Neural cell (in vitro differentiated cells): ENCODE data around the gene ZNF766. TPM values are rescaled to one million over a fixed set of nuclear protein-coding genes. Genes with fewer than 3 reads are reported as not detected.

Source experiments
- H2AFZ ChIP-seq: fragments of 200-600, 300-800 bp; sonication (generic), shearing (Covaris generic); 2 replicates; pipeline ENCODE4 v1.6.0; 2014; ENCODE audit warnings: low read depth, mild to moderate bottlenecking, antibody characterized with exemption, low read length, moderate library complexity
- H3F3A ChIP-seq: fragments of 200-600 bp; shearing (Covaris generic); 2 replicates; pipeline ENCODE4 v1.6.1; 2016; ENCODE audit warnings: mild to moderate bottlenecking, moderate library complexity, mixed read lengths, antibody characterized with exemption, low read length; ENCODE audit not compliant: insufficient read depth, poor library complexity, severe bottlenecking
- H3K27ac ChIP-seq: fragments of 200-600, 300-800 bp; sonication (generic), shearing (Covaris generic); 2 replicates; pipeline ENCODE4 v1.5.1; 2014; ENCODE audit warnings: mild to moderate bottlenecking, low read length, moderate library complexity
- H3K27me3 ChIP-seq: fragments of 300-800, 200-600 bp; sonication (generic), shearing (Covaris generic); 2 replicates; pipeline ENCODE4 v1.6.0; 2014; ENCODE audit warnings: mild to moderate bottlenecking, low read depth, low read length, moderate library complexity; ENCODE audit not compliant: insufficient read depth
- H3K36me3 ChIP-seq: fragments of 300-800, 200-600 bp; sonication (generic), shearing (Covaris generic); 2 replicates; pipeline ENCODE4 v1.5.1; 2014; ENCODE audit warnings: mild to moderate bottlenecking, antibody characterized with exemption, low read length, moderate library complexity; ENCODE audit not compliant: insufficient read depth
- H3K4me2 ChIP-seq: fragments of 300-800, 200-600 bp; sonication (generic), shearing (Covaris generic); 2 replicates; pipeline ENCODE4 v1.6.0; 2014; ENCODE audit warnings: mild to moderate bottlenecking, low read length
- H3K4me3 ChIP-seq: fragments of 300-800, 200-600 bp; sonication (generic), shearing (Covaris generic); 2 replicates; pipeline ENCODE4 v1.5.1; 2014; ENCODE audit warnings: mild to moderate bottlenecking, low read length, moderate library complexity
- H3K79me2 ChIP-seq: fragments of 200-600 bp; shearing (Covaris generic); replicated peaks from 2 replicates; pipeline ENCODE4 v1.6.0; 2014; ENCODE audit warnings: mild to moderate bottlenecking, low read length, moderate library complexity; ENCODE audit not compliant: insufficient read depth
- H3K9ac ChIP-seq: fragments of 300-800, 200-600 bp; sonication (generic), shearing (Covaris generic); 2 replicates; pipeline ENCODE4 v1.6.1; 2016; ENCODE audit warnings: mild to moderate bottlenecking, low read length, mixed read lengths
- H3K9me2 ChIP-seq: fragments of 200-600 bp; shearing (Covaris generic); 2 replicates; pipeline ENCODE4 v1.6.1; 2016; ENCODE audit warnings: mild to moderate bottlenecking, low read length, mixed read lengths; ENCODE audit not compliant: insufficient read depth
- H3K9me3 ChIP-seq: fragments of 200-600, 300-800 bp; sonication (generic), shearing (Covaris generic); 2 replicates; pipeline ENCODE4 v1.6.1; 2016; ENCODE audit warnings: mild to moderate bottlenecking, mixed run types, low read length, moderate library complexity, mixed read lengths
- H4K20me1 ChIP-seq: fragments of 200-600 bp; shearing (Covaris generic); 2 replicates; pipeline ENCODE4 v1.6.1; 2016; ENCODE audit warnings: mild to moderate bottlenecking, mixed run types; ENCODE audit not compliant: insufficient read depth
- EP300 ChIP-seq: fragments of 450-650 bp; conservative IDR thresholded peaks from 2 replicates; pipeline ENCODE4 v1.6.1; 2014; ENCODE audit warnings: antibody characterized with exemption, mild to moderate bottlenecking, moderate library complexity; ENCODE audit not compliant: poor library complexity, severe bottlenecking
- EZH2 ChIP-seq: fragments of 200-600, 300-800 bp; shearing (Covaris generic), sonication (generic); IDR thresholded peaks from 2 replicates; pipeline ENCODE4 v1.6.1; 2014; ENCODE audit warnings: antibody characterized with exemption, low read length, borderline replicate concordance, mild to moderate bottlenecking; ENCODE audit not compliant: insufficient read depth, poor library complexity, severe bottlenecking
- MXI1 ChIP-seq: fragments of 450-650 bp; conservative IDR thresholded peaks from 2 replicates; pipeline ENCODE4 v1.6.1; 2014; ENCODE audit warnings: antibody characterized with exemption, mild to moderate bottlenecking; ENCODE audit not compliant: poor library complexity, severe bottlenecking
- POLR2AphosphoS5 ChIP-seq: IDR thresholded peaks from 2 replicates; pipeline ENCODE4 v1.6.1; 2012
- RAD21 ChIP-seq: fragments of 450-650 bp; conservative IDR thresholded peaks from 2 replicates; pipeline ENCODE4 v1.6.1; 2014; ENCODE audit warnings: antibody characterized with exemption, mild to moderate bottlenecking, moderate library complexity
- REST ChIP-seq: IDR thresholded peaks from 2 replicates; pipeline ENCODE4 v1.6.1; 2012; ENCODE audit warnings: borderline replicate concordance
- SMC3 ChIP-seq: fragments of 450-650 bp; conservative IDR thresholded peaks from 2 replicates; pipeline ENCODE4 v1.6.1; 2014; ENCODE audit warnings: antibody characterized with exemption, mild to moderate bottlenecking, moderate library complexity; ENCODE audit not compliant: poor library complexity
- TAF1 ChIP-seq: IDR thresholded peaks from 2 replicates; pipeline ENCODE4 v1.6.1; 2012; ENCODE audit warnings: low read depth
- polyA plus RNA-seq: library from polyadenylated mRNA; depleted of rRNA; stranded (reverse); fragments of >200 nt; gene quantifications from 2 replicates; pipeline ENCODE4 v1.2.3, GENCODE V29; 2014
- TF ChIP-seq, protein P1 (sequence below): fragments of 450-650 bp; IDR thresholded peaks from 2 replicates; pipeline ENCODE4 v1.5.1; 2014; ENCODE audit warnings: antibody characterized with exemption, mild to moderate bottlenecking, moderate library complexity; ENCODE audit not compliant: poor library complexity, severe bottlenecking

ZNF766 gene
- polyA plus RNA-seq, 1 donor from 2014 or later = 21.8 TPM

DNA sequence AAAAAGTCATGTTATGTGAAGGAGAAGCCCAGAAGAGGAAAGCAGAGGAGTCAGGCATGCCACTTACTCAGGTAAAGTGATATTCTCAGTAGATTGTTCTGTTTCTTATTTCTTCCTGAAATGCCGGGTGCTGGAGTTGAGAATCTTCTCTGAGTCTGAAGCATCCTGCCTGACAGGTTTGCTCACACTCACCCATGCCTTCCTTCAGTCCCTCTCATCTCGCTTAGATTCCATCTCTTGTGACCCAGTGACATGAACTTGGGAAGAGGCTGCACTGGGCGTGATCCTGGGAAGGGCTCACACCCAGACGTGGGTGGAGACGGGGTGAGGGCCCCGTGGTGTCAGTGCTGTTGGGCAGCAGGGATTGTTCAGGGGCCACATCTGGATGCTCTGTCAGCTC, 8.1 kb downstream of the ZNF766 start:
- Histone ChIP-seq H3K9me2 (no peaks in the 10 kb centered on the region), H3K36me3 (peaks cover 11% of the 10 kb centered on the region), H3K9me3 (peaks cover 3% of the 10 kb centered on the region), H3K9ac (no peak overlapping the region), H3F3A (no peaks in the 10 kb centered on the region), H4K20me1 (no peaks in the 10 kb centered on the region), H3K27me3 (no peaks in the 10 kb centered on the region), H3K4me2 (no peak overlapping the region), H2AFZ (no peak overlapping the region), H3K79me2 (peaks cover 61% of the 10 kb centered on the region), H3K27ac (no peak overlapping the region), H3K4me3 (no peak overlapping the region)
- TF ChIP-seq RAD21 (no peak), EZH2 (no peak), SMC3 (no peak), POLR2AphosphoS5 (no peak), EP300 (no peak), TAF1 (no peak), MXI1 (no peak), REST (no peak)
- TF ChIP-seq, protein P1, sequence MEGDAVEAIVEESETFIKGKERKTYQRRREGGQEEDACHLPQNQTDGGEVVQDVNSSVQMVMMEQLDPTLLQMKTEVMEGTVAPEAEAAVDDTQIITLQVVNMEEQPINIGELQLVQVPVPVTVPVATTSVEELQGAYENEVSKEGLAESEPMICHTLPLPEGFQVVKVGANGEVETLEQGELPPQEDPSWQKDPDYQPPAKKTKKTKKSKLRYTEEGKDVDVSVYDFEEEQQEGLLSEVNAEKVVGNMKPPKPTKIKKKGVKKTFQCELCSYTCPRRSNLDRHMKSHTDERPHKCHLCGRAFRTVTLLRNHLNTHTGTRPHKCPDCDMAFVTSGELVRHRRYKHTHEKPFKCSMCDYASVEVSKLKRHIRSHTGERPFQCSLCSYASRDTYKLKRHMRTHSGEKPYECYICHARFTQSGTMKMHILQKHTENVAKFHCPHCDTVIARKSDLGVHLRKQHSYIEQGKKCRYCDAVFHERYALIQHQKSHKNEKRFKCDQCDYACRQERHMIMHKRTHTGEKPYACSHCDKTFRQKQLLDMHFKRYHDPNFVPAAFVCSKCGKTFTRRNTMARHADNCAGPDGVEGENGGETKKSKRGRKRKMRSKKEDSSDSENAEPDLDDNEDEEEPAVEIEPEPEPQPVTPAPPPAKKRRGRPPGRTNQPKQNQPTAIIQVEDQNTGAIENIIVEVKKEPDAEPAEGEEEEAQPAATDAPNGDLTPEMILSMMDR = no peak

GRCh38 chr19:52286256-52286655, 16.9 kb downstream of the ZNF766 start:
- Histone ChIP-seq H3K27ac (no peak overlapping the region), H3K9me2 (no peaks in the 10 kb centered on the region), H3K4me2 (no peak overlapping the region), H3F3A (no peaks in the 10 kb centered on the region), H3K9me3 (no peaks in the 10 kb centered on the region), H3K9ac (no peak overlapping the region), H2AFZ (no peak overlapping the region), H3K79me2 (no peaks in the 10 kb centered on the region), H4K20me1 (no peaks in the 10 kb centered on the region), H3K36me3 (peaks cover 31% of the 10 kb centered on the region), H3K27me3 (no peaks in the 10 kb centered on the region), H3K4me3 (no peak overlapping the region)
- TF ChIP-seq, protein P1 = no peak
- TF ChIP-seq MXI1 = no peak
- TF ChIP-seq REST = no peak
- TF ChIP-seq EP300 = no peak
- no peak for TF ChIP-seq TAF1
- no peak for TF ChIP-seq EZH2
- TF ChIP-seq POLR2AphosphoS5 = no peak
